Erythroblast (primary cell): ENCODE data around the gene CCDC102A.

Experiments
- GATA1 ChIP-seq: IDR thresholded peaks from 2 replicates; pipeline ENCODE4 v1.6.1; 2011; ENCODE audit warnings: low read depth, mild to moderate bottlenecking, control low read depth, low read length, moderate library complexity
- POLR2A ChIP-seq: IDR thresholded peaks from 2 replicates; pipeline ENCODE4 v1.6.1; 2011; ENCODE audit warnings: mild to moderate bottlenecking, low read length

DNA sequence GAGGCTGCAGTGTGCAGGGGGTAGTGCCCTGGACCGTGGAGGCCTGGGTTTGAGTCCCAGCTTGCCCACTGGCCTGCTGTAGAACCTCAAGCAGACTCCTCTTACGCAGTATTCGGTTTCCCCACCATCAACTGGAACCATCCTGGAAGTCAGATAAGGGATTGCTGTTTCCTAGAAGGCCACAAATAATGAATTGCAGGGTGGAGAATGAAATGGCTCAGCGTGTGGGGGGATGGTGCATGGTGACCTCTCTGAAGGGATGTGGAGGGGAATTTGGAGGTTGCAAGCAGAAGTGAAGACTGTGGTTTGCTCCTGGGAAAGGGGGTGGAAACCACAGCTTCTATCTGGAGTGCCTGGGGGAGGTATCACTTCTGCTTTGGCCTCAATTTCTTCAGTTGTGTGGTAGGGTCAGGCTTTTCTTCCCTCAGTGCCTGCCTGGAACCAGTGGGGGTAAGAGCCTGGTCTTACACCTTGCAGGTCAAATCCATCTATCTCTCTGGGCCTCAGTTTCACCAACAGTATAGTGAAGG, 7.8 kb upstream of the CCDC102A start:
- TF ChIP-seq POLR2A (no peak), GATA1 (no peak)
